ENCODE measurements around the gene AP5B1.

DNA sequence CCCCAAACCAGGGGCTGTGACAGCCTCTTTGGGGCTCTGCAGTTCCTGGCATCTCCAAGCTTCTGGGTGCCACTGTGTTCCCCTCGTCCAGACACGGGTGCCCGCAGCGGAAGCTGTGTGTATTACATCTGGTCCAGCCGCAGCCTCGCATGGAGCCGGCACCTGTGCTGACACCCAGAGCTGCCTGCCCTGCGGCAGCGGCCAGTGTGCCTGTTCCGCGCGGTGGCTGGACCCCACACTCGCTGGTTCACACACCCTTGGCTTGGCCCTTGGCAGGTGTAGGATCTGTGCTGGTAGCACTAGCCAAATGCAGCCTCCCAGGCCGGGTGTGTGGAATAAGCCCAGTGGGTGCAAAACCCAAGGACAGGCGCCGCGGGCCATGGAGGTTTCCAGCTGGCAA, 35.7 kb downstream of the AP5B1 start:
- TF ChIP-seq, protein P1, sequence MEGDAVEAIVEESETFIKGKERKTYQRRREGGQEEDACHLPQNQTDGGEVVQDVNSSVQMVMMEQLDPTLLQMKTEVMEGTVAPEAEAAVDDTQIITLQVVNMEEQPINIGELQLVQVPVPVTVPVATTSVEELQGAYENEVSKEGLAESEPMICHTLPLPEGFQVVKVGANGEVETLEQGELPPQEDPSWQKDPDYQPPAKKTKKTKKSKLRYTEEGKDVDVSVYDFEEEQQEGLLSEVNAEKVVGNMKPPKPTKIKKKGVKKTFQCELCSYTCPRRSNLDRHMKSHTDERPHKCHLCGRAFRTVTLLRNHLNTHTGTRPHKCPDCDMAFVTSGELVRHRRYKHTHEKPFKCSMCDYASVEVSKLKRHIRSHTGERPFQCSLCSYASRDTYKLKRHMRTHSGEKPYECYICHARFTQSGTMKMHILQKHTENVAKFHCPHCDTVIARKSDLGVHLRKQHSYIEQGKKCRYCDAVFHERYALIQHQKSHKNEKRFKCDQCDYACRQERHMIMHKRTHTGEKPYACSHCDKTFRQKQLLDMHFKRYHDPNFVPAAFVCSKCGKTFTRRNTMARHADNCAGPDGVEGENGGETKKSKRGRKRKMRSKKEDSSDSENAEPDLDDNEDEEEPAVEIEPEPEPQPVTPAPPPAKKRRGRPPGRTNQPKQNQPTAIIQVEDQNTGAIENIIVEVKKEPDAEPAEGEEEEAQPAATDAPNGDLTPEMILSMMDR (IDR thresholded peaks at IDR 0.05): no peak
- no peak for TF ChIP-seq POLR2A (IDR thresholded peaks at IDR 0.05)
